MM.1S (cell line): ENCODE measurements around the gene CTSZ.
A peak's percentile ranks its signal among the peaks of the same experiment; 100 is the strongest.

Experiments
- DNase-seq: peaks from one replicate; pipeline ENCODE4 v3.0.0-alpha.2; 2015
- H2AFZ ChIP-seq: fragments of 300-600 bp; sonication (generic); 2 replicates; pipeline ENCODE4 v1.6.0; 2016; ENCODE audit warnings: antibody characterized with exemption, low read length
- H3F3A ChIP-seq: fragments of 300-600 bp; sonication (generic); 2 replicates; pipeline ENCODE4 v1.6.1; 2016; ENCODE audit warnings: mild to moderate bottlenecking, antibody characterized with exemption, low read length, moderate library complexity, mixed read lengths; ENCODE audit not compliant: insufficient read depth
- H3K27ac ChIP-seq: fragments of 300-600 bp; sonication (generic); 2 replicates; pipeline ENCODE4 v1.5.1; 2016; ENCODE audit warnings: mild to moderate bottlenecking, low read length
- H3K27me3 ChIP-seq: fragments of 300-600 bp; sonication (generic); replicated peaks from 2 replicates; pipeline ENCODE4 v1.6.0; 2016; ENCODE audit warnings: low read length; ENCODE audit not compliant: insufficient read depth
- H3K36me3 ChIP-seq: fragments of 300-600 bp; sonication (generic); replicated peaks from 2 replicates; pipeline ENCODE4 v1.6.1; 2016; ENCODE audit warnings: mild to moderate bottlenecking, low read length, mixed read lengths; ENCODE audit not compliant: insufficient read depth
- H3K4me1 ChIP-seq: fragments of 300-600 bp; sonication (generic); 2 replicates; pipeline ENCODE4 v1.6.1; 2016; ENCODE audit warnings: low read length, mixed read lengths
- H3K4me2 ChIP-seq: fragments of 300-600 bp; sonication (generic); 2 replicates; pipeline ENCODE4 v1.6.0; 2016; ENCODE audit warnings: low read depth, low read length
- H3K4me3 ChIP-seq: fragments of 300-600 bp; sonication (generic); 2 replicates; pipeline ENCODE4 v1.5.1; 2016; ENCODE audit warnings: low read length, mixed read lengths
- H3K79me2 ChIP-seq: fragments of 300-600 bp; sonication (generic); 2 replicates; pipeline ENCODE4 v1.6.1; 2016; ENCODE audit warnings: mixed run types, low read length, mixed read lengths
- H3K9ac ChIP-seq: fragments of 300-600 bp; sonication (generic); 2 replicates; pipeline ENCODE4 v1.6.1; 2016; ENCODE audit warnings: low read length, mixed read lengths
- H3K9me2 ChIP-seq: fragments of 300-600 bp; sonication (generic); replicated peaks from 2 replicates; pipeline ENCODE4 v1.6.1; 2016; ENCODE audit warnings: mild to moderate bottlenecking, low read length, mixed read lengths; ENCODE audit not compliant: insufficient read depth
- H3K9me3 ChIP-seq: fragments of 300-600 bp; sonication (generic); replicated peaks from 2 replicates; pipeline ENCODE4 v1.6.1; 2016; ENCODE audit warnings: mild to moderate bottlenecking, low read length, mixed read lengths; ENCODE audit not compliant: insufficient read depth
- H4K20me1 ChIP-seq: fragments of 300-600 bp; sonication (generic); 2 replicates; pipeline ENCODE4 v1.6.1; 2016; ENCODE audit warnings: mild to moderate bottlenecking, low read length, moderate library complexity, mixed read lengths; ENCODE audit not compliant: insufficient read depth
- CTCF ChIP-seq: fragments of 300-600 bp; sonication (generic); IDR thresholded peaks from 2 replicates; pipeline ENCODE4 v1.5.1; 2016; ENCODE audit warnings: antibody characterized with exemption, low read length, mixed read lengths
- EZH2 ChIP-seq: fragments of 300-600 bp; sonication (generic); optimal IDR thresholded peaks from 2 replicates; pipeline ENCODE3; 2017; ENCODE audit warnings: low read depth, mild to moderate bottlenecking, antibody characterized with exemption, low read length, mixed read lengths
- EZH2phosphoT487 ChIP-seq: fragments of 300-600 bp; sonication (generic); IDR thresholded peaks from 2 replicates; pipeline ENCODE4 v1.6.1; 2018; ENCODE audit warnings: antibody characterized with exemption, low read length

The CTSZ gene

GRCh38 chr20:58996226-58996611 lies 10.8 kb downstream of the CTSZ start:
- DNase-seq: no peak
- no peaks in the 10 kb centered on the region for H4K20me1 ChIP-seq
- no peaks in the 10 kb centered on the region for H3K9me3 ChIP-seq
- peaks cover 28% of the 10 kb centered on the region for H3K4me1 ChIP-seq
- H3K4me2 ChIP-seq: no peak overlapping the region
- H3K36me3 ChIP-seq: peaks cover 11% of the 10 kb centered on the region
- peaks cover 19% of the 10 kb centered on the region for H3F3A ChIP-seq
- H3K27ac ChIP-seq: no peak overlapping the region
- TF ChIP-seq CTCF: no peak
- no peak for TF ChIP-seq EZH2
- TF ChIP-seq EZH2phosphoT487: no peak
- H3K4me3 ChIP-seq: no peak overlapping the region
- H3K27me3 ChIP-seq: no peaks in the 10 kb centered on the region
- no peaks in the 10 kb centered on the region for H3K9me2 ChIP-seq
- no peak overlapping the region for H3K9ac ChIP-seq
- H3K79me2 ChIP-seq: peaks cover 5% of the 10 kb centered on the region; the same call in 1 of the 2 replicates
- no peak overlapping the region for H2AFZ ChIP-seq

- Histone ChIP-seq H3K4me3 (no peak overlapping the region), H3K36me3 (peaks cover 15% of the 10 kb centered on the region), H3K79me2 (peaks cover 5% of the 10 kb centered on the region; the same call in 1 of the 2 replicates), H3K4me2 (no peak overlapping the region), H3K9me3 (no peaks in the 10 kb centered on the region), H3K9me2 (no peaks in the 10 kb centered on the region), H3K27ac (no peak overlapping the region), H3K27me3 (no peaks in the 10 kb centered on the region), H3K4me1 (peaks cover 28% of the 10 kb centered on the region), H2AFZ (no peak overlapping the region), H3K9ac (no peak overlapping the region), H4K20me1 (no peaks in the 10 kb centered on the region), H3F3A (peaks cover 19% of the 10 kb centered on the region)
- no peak for DNase-seq
- TF ChIP-seq CTCF (no peak), EZH2 (no peak), EZH2phosphoT487 (no peak)
Observed at GRCh38 chr20:58995461-58996225, 11.4 kb downstream of the CTSZ start.

GRCh38 chr20:58994390-58995159 lies 12.5 kb downstream of the CTSZ start:
- H3K9me2 ChIP-seq: no peaks in the 10 kb centered on the region
- no peaks in the 10 kb centered on the region for H3K9me3 ChIP-seq
- no peak overlapping the region for H2AFZ ChIP-seq
- H3F3A ChIP-seq: peaks cover 19% of the 10 kb centered on the region
- H3K36me3 ChIP-seq: peaks cover 20% of the 10 kb centered on the region
- peak overlapping the region; percentile 97; the same call in 1 of the 2 replicates for H3K27ac ChIP-seq
- no peak overlapping the region for H3K9ac ChIP-seq
- peaks cover 28% of the 10 kb centered on the region for H3K4me1 ChIP-seq
- no peaks in the 10 kb centered on the region for H4K20me1 ChIP-seq
- H3K4me2 ChIP-seq: no peak overlapping the region; the same call in 1 of the 2 replicates
- no peak overlapping the region for H3K4me3 ChIP-seq
- no peak for DNase-seq
- H3K79me2 ChIP-seq: peaks cover 5% of the 10 kb centered on the region; the same call in 1 of the 2 replicates
- no peaks in the 10 kb centered on the region for H3K27me3 ChIP-seq
- TF ChIP-seq CTCF (no peak), EZH2 (no peak), EZH2phosphoT487 (no peak)
